HEK293T (cell line): ENCODE results near the gene VMP1.

Experiments
- ARNT ChIP-seq: fragments of 450-650 bp; IDR thresholded peaks from 2 replicates; pipeline ENCODE4 v1.6.1; 2017; ENCODE audit warnings: mild to moderate bottlenecking
- BHLHE40 ChIP-seq: fragments of 450-650 bp; IDR thresholded peaks from 2 replicates; pipeline ENCODE4 v1.6.1; 2016; ENCODE audit warnings: mild to moderate bottlenecking, moderate library complexity, borderline replicate concordance
- ZNF384 ChIP-seq: fragments of 450-650 bp; IDR thresholded peaks from 2 replicates; pipeline ENCODE4 v1.6.1; 2016

DNA sequence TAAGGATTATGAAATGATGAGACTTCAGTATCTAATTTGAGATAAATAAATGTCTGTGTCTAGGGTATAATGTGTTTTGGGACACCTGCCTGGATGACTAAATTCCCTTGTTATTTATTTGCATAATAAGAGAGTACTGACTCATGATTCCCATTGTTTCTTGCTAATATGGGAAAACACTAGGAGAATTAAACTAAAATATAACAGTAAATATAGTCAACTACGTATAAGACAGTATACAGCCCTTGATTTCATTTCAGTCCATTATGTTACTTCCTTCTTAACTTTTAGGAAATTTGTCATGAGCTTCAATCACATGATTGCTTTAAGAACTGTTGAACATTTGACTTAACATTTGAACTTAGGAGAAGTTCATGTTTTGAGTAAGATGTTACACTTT lies 62.4 kb downstream of the VMP1 start:
- no peak for TF ChIP-seq BHLHE40
- TF ChIP-seq ZNF384 = no peak
- TF ChIP-seq ARNT = no peak
